Thoracic aorta (tissue), 2 donors: ENCODE measurements around the gene PISD. TPM values are rescaled to one million over a fixed set of nuclear protein-coding genes. Genes with fewer than 3 reads are reported as not detected.

Experiments
- ATAC-seq: fragments of 150-250 bp; one replicate; pipeline ENCODE4 v1.8.0; 2017; ENCODE audit warnings: low read depth; ENCODE audit not compliant: insufficient number of reproducible peaks, low FRiP score
- DNase-seq: peaks from one replicate; pipeline ENCODE4 v3.0.0-alpha.2; 2020; ENCODE audit warnings: low spot score
- H3K27ac ChIP-seq, 2 donors: fragments of 200-600 bp; sonication (generic); 1 replicate in 1 of 2; 2 replicates in 1 of 2; pipeline ENCODE4 v1.5.1; 2016; ENCODE audit warnings: mild to moderate bottlenecking in 2 of 2, moderate library complexity in 2 of 2
- H3K27me3 ChIP-seq: fragments of 200-600 bp; sonication (generic); replicated peaks from 2 replicates; pipeline ENCODE4 v1.6.0; 2016; ENCODE audit warnings: mild to moderate bottlenecking; ENCODE audit not compliant: insufficient read depth
- H3K36me3 ChIP-seq: fragments of 200-600 bp; sonication (generic); one replicate; pipeline ENCODE4 v1.5.1; 2016
- H3K4me1 ChIP-seq, 2 donors: fragments of 200-600 bp; sonication (generic); 1 replicate in 1 of 2; 2 replicates in 1 of 2; pipeline versions ENCODE4 v1.5.1 to v1.6.0; 2016; ENCODE audit warnings: low read depth in 2 of 2, mild to moderate bottlenecking in 1 of 2; ENCODE audit not compliant: control insufficient read depth in 1 of 2
- H3K4me3 ChIP-seq: fragments of 200-600 bp; sonication (generic); 2 replicates; pipeline ENCODE4 v1.5.1; 2016; ENCODE audit warnings: mild to moderate bottlenecking
- H3K9me3 ChIP-seq: fragments of 200-600 bp; sonication (generic); 2 replicates; pipeline ENCODE4 v1.5.1; 2016
- total RNA-seq, 2 donors: library from RNA; depleted of rRNA; stranded (reverse); fragments of >200 nt; gene quantifications; one replicate each; pipeline versions ENCODE4 v1.1.0 to v1.2.3, GENCODE V29; 2016
- TF ChIP-seq, protein P1 (sequence below): fragments of 200-600 bp; sonication (generic); IDR thresholded peaks from one replicate; pipeline ENCODE4 v1.5.1; 2019; ENCODE audit warnings: antibody characterized with exemption

The PISD gene
- total RNA-seq, 2 donors from 2014 or later = 41.4 to 54.9 TPM

DNA sequence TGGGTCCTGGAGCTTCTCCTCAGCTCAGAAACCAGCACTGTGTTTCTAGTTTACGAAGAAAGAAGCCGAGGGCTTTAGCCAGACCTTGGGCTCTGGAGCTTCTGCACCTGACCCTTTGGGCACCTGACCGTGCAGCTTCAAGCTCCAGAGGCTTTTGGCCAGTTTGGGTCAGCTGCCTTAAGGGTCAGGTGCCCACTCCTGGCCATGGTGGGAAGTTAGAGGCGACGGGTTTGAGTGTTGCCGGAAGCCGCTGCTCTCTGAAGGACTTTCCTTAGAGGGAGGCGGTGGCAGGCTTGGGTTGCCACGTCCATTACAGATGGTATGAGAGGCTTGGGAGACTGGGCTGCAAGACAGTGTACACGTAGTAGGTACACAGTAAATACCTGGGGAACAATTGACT is 52.3 kb downstream of the PISD start:
- H3K27ac ChIP-seq = no peak overlapping the region
- DNase-seq = no peak
- no peaks in the 10 kb centered on the region for H3K27me3 ChIP-seq
- TF ChIP-seq, protein P1, sequence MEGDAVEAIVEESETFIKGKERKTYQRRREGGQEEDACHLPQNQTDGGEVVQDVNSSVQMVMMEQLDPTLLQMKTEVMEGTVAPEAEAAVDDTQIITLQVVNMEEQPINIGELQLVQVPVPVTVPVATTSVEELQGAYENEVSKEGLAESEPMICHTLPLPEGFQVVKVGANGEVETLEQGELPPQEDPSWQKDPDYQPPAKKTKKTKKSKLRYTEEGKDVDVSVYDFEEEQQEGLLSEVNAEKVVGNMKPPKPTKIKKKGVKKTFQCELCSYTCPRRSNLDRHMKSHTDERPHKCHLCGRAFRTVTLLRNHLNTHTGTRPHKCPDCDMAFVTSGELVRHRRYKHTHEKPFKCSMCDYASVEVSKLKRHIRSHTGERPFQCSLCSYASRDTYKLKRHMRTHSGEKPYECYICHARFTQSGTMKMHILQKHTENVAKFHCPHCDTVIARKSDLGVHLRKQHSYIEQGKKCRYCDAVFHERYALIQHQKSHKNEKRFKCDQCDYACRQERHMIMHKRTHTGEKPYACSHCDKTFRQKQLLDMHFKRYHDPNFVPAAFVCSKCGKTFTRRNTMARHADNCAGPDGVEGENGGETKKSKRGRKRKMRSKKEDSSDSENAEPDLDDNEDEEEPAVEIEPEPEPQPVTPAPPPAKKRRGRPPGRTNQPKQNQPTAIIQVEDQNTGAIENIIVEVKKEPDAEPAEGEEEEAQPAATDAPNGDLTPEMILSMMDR = no peak
- no peaks in the 10 kb centered on the region for H3K9me3 ChIP-seq
- no peak overlapping the region for H3K4me3 ChIP-seq
- H3K4me1 ChIP-seq = no peaks in the 10 kb centered on the region
- no peak for ATAC-seq
- peaks cover 19% of the 10 kb centered on the region for H3K36me3 ChIP-seq

DNA sequence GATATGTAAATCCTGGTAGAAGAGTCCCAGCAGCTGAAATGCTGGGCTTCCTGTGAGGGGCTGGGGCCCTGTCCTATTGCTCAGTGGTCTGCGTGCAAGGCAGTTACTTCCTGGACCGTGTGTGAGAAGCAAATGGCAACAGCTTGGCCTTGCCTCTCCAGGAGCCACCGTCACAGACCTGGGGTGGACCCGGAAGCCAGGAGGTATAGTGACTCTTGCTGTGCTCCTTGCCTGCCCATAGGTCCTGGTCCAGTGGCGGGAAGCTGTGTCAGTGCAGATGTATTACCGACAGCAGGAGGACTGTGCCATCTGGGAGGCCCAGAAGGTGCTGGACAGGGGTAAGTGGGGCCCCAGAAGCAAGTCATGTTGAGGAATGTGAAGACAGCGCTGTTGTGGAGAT is 54.3 kb downstream of the PISD start:
- no peaks in the 10 kb centered on the region for H3K27me3 ChIP-seq
- peaks cover 0 to 2% of the 10 kb centered on the region in 2 donors for H3K4me1 ChIP-seq
- H3K4me3 ChIP-seq = no peak overlapping the region
- TF ChIP-seq, protein P1 = no peak
- H3K36me3 ChIP-seq = peaks cover 19% of the 10 kb centered on the region
- ATAC-seq (no peak), DNase-seq (no peak)
- H3K27ac ChIP-seq = no peak overlapping the region
- H3K9me3 ChIP-seq = no peaks in the 10 kb centered on the region

DNA sequence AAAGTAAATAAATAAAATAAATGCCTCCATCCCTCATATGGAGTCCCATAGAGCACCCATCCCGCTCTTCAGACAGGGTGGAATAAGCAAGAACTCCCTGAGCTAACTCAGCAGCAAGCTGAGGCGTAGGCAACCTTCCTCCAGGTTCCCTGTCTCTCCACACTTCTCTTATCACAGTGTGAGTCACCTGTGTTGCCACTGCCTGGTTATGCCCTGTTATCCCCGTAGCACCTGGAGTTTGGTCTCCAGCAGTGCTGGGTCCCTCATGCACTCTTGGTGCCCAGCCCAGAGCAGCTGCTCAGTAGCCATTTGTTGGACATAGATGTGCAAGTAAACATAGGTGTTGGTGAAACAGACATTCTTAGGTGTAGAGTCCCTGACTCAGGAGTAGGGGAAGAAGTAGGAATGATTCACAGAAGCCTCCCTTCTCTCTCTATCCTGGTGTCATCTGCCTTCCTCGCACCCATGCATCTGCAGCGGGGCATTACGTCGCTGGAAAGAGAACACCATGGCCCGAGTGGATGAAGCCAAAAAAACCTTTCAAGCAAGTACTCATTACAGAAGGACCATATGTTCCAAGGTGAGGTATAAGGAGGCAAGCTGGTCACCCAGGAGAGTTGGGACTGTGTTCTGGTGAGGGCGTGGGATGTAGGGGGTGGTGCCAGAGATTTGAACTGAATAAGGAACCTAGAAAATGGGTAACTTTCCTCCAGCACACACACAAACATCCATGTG is 56.0 kb downstream of the PISD start:
- no peaks in the 10 kb centered on the region for H3K27me3 ChIP-seq
- peaks cover 16% of the 10 kb centered on the region for H3K36me3 ChIP-seq
- DNase-seq (no peak), ATAC-seq (no peak)
- no peak overlapping the region for H3K4me3 ChIP-seq
- peaks cover 0 to 8% of the 10 kb centered on the region in 2 donors for H3K4me1 ChIP-seq
- TF ChIP-seq, protein P1 = no peak
- H3K9me3 ChIP-seq = no peaks in the 10 kb centered on the region
- no peak overlapping the region for H3K27ac ChIP-seq

DNA sequence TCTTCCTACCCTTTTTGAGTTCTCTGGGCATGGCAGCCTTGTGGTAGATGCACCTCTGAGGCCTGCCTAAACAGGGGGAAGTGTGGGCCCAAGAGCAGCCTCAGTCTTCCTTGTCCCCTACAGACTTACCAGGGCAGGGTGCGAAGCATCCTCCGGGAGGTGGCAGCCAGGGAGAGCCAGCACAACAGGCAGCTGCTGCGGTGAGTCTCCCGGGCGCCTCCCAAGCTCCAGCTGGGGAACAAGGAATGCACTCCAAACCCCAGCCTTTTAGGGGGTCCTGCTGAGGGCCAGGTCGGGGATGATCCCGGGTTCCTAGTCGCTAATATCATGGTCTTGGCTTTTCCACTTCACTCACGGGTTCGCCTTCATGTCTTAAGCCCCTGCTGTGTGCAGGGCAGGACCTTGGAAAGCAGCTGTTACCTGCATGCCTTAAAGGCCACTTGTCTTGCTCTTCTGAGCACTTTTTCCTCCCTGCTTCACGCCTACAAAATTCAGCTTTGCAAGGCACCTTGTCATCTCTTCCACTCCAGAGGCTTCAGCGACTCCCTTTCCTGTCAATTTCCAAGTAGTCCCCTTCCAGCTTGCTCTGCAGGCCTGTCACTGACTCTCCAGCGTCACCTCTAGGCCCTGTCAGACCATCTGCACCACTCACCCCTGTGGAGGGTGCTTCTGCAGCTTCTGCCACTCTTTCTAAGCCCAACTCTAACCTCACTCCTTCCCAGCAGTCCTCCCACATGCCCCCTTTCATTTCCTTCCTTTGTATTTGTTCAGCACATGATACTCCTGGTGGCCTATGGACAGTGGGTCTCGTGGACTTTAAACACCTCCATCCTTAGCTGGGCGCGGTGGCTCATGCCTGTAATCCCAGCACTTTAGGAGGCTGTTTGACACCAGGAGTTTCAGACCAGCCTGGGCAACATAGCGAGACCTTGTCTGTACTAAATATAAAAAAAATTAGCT is 57.0 kb downstream of the PISD start:
- TF ChIP-seq, protein P1 = no peak
- DNase-seq (no peak), ATAC-seq (no peak)
- no peaks in the 10 kb centered on the region for H3K27me3 ChIP-seq
- H3K4me1 ChIP-seq = peaks cover 0 to 8% of the 10 kb centered on the region in 2 donors
- no peak overlapping the region for H3K4me3 ChIP-seq
- no peak overlapping the region for H3K27ac ChIP-seq
- no peaks in the 10 kb centered on the region for H3K9me3 ChIP-seq
- H3K36me3 ChIP-seq = peaks cover 14% of the 10 kb centered on the region

DNA sequence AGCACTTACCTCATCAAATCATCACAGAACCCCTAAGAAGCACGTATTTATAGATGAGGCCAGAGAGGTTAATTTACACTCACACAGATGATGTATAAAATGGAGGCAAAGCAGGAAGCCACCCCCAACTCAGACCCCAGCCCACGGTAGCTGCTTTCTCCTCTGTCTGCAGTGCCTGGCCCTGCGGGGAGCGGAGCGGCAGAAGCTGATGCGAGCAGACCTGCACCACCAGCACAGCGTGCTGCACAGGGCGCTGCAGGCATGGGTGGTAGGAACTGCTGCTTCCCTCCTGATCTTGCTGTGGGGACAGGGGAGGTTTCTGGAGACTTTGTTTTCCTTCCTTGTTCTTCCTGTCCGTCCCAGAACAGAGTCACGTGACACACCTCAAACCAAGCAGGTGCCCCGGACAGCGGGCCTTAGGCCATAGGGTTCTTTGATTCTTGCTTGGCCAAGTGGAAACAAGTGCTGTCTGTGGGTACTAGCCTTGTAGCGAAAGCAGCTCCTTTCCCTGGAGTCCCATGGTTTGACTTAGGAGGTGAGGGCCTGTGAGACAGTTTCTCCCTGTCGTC is 57.8 kb downstream of the PISD start:
- Histone ChIP-seq H3K9me3 (no peaks in the 10 kb centered on the region), H3K4me3 (no peak overlapping the region), H3K36me3 (peaks cover 10% of the 10 kb centered on the region), H3K4me1 (peaks cover 0 to 8% of the 10 kb centered on the region in 2 donors), H3K27me3 (no peaks in the 10 kb centered on the region), H3K27ac (no peak overlapping the region)
- TF ChIP-seq, protein P1 = no peak
- no peak for DNase-seq
- ATAC-seq = no peak
